NCI-H2196 treated with DMSO at 0.1 percent for 48 hours (cell line): ENCODE data around the gene VARS1.
"Not testable (repeated sequence)": the region's sequence is repeated elsewhere in the genome, so short reads cannot be mapped to it uniquely, and the experiment has no call there.

ENCODE experiments used
- DNase-seq: peaks from one replicate; lab custom pipeline; 2025; ENCODE audit not compliant: unreplicated experiment; lab: John Stamatoyannopoulos, UW

Gene VARS1

DNA sequence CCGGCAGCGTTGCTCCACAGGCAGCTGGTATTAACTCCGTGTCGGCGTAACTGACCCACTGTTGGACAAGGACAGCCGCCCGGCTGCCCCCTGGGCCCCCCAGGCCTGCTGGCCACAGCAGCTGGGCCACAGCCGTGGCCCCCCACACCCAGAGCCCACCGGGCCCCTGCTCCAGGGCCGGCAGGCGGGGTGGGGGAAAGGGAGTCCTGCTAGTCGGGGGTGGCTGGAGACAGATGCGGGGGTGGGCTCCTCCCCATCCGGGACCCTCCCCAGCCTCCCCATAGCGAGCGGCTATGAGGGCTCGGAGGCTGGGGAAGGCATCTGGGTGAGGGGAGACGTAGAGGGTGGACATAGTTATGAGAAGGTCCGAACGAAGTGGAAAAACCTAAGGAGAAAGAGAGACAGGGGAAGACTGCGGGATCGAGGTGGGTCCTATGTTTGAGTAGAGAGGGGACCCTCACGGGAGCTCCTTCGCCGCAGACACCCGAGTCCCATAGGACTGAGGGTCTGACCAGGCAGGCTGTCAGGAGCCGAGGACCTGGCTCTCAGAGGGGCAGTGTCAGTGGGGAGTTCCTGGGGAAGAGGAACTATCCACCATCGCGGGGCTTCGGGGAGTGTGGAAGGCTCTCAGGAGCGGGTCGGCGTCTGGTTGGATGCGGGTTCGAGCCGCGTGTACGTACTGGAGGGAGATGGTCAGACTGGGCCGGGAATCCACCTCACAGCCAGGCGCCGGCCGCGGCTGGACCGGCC lies 511 bp downstream of the VARS1 start:
- no peak for DNase-seq

DNA sequence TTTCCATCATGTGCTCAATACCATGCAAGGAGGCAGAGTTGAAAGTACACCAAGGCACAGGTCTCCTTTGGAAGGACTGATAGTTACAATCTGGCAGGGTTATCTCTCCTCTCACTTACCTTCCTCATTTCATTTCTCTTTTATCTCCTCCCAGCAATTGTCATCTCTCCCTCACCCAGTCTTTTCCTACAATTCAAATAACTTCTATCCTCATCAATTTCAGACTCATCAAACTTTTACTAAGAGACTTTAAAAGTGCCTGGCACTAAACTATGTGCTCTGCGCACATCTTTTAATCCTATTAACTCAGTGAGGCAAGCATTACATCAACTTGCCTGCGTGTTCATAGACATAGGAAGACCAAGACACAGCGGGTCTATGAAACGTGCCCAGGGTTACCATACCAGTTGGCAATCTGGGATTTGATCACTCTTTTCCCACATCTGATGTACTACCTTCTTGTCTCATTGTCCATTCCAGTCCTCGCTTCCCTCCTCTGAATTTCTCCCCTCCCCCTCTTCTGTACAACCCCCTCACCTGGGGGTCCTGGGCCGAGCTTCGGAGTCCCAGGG lies 1.2 kb downstream of the VARS1 start:
- no peak for DNase-seq

DNA sequence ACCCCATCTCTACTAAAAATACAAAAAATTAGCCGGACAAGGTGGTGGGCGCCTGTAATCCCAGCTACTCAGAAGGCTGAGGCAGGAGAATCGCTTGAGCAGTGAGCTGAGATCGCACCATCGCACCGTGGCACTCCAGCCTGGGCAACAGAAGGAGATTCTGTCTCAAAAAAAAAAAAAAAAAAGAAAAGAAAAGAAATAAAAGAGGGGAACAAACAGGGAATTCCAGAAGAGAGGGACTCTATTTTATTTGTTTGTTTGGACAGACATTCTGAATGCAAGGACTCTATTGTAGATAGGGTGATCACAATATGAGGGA lies 1.7 kb downstream of the VARS1 start:
- not testable (repeated sequence) for DNase-seq

DNA sequence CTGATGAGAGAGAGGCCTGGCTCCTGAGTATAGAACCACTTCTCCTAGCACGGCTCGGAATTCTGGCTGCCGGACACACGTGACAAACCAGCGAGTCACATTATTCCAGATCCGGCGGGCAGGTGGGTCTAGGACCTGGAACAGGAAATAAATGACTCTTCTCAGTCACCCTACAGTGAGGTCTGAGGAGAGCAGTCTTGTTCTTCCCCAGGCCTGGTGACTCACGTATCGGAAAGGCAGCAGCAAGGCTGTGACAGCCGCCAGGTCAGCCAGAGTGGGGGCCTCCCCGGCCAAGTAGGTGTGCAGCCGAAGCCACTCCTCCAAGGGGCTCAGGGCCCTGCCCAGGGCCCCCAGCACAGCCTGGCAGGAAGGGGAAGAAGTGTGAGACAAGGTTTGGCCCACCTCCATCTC lies 2.8 kb downstream of the VARS1 start:
- DNase-seq = no peak

DNA sequence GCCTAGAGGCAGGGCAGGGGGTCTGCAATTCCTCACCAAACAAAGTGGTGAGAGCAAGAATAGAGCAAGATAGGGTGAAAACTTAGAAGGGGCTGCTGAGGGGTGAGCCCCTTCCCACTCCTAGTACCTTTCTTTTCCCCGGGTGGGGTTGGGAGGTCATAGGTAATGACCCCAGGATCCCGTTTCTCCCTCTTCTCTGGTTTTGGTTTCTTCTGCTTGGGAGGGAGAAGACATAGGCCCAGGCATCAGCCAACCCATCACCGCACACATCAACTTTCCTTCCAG lies 3.5 kb downstream of the VARS1 start:
- no peak for DNase-seq

DNA sequence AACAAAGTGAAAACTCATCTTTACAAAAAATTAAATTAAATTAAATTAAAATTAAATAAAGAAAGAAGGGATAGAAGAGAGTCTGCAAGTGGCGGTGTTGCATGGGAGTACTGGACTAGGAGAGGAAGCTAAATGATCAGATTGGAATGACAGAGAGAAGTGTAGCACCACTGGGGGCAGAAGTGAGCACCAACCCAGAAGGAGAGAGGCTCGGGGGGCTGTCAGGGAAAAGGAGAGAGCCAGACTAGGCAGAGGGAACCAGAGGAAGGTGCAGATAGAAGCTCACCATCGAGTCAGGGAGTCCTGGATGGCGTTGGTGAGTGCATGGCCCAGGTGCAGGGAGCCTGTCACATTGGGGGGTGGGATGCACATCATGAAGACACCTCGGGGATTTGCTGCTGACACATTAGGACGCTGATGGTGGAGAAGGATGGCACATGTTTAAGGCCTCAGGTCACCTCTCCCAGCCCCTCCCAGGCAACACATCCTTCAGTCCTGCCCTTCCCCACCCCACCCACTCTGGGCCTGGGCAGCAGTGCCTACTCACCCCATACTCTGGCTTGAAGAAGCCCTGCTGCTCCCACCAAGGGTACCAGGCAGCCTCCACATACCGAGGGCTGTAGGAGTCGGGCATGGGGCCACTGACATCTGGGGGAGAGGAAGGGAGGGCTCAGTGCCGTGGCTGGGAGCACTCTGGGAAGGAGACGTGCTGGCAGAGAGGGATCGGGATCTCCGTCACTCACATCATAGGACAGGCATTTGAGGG lies 4.0 kb downstream of the VARS1 start:
- DNase-seq = no peak

DNA sequence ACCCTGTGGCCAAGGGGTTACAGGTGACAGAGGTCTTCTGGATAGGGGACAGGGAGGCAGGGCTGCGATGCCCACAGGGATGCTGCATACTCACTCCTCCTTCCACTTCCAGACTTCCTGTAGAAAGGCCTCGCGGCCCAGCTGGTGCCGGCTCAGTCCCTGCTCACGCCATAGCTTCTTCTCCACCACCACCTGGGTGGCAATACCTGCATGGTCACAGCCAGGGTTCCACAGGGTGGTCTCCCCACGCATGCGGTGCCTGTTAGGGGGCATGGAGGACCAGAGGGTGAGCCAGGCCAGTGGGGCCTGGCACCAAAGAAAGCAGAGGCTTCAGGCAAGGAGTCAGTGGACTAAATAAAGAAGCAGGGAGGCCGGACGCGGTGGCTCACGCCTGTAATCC lies 10.1 kb downstream of the VARS1 start:
- no peak for DNase-seq

DNA sequence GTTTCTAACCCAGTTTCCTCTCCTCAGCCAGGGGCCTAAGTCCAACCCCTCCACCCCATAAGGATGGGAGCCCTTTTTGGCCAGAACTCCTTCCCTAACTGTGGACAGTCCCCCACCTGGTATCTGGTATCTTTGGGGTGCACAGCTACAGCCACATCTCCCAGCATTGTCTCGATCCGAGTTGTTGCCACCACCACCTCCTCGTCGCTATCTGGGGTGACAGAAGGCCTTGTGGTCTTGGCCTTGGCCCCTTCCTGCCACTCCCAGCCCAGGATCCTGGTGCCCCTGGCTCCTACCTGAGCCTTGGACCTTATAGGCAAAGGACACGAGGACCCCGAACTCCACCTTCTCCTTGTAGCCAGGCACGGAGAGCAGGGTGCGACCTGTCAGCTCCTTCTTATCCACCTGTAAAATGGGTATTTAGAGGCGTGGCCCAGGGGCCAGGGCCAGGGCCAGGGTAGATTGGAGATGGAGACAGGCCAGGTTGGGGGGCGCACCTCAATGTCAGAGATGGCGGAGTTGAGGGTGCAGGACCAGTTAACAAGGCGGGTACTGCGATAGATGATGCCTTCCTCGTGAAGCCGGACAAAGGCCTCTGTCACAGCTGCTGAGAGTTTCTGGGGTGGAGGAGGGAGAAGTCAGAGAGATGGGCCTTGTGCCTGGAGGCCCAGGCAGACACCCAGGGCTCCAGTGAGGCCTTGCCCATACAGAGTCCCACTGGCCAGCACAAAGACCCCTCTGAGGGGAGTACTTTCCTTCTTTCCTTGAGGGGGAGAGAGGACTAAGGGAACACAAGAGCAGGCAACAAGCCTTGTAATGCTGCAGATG lies 11.2 kb downstream of the VARS1 start:
- DNase-seq = no peak

DNA sequence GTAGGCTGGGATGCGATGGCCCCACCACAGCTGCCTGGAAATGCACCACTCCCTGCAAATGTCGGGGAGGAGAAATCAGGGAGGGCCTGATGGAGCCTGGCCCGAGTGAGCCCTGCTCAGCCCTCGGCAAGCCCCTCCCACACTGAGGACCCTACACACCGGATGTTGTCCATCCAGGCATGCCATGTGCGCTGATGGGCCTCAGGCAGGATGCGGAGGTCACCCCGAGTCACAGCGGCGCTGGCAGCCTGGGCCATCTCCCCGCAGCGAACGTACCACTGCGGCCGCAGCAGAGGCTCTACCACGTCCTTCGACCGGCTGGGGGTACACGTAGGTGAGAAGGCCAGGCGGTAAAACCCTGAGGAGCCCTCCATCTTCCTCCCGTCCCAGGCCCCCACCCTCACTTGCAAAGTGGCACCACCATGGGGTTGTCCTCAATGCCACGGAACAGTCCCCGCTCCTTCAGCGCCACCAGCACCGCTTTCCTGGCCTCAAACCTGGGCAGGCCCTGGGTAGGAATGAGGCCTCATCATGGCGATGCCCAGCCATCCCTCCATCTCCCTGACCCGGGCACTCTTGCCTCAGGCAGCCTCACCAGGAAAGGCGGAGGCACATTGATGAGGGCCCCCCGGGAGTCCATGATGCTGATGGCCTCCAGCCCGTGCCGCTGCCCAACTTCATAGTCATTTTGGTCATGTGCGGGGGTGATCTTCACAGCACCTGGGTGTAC lies 13.3 kb downstream of the VARS1 start:
- DNase-seq = no peak

DNA sequence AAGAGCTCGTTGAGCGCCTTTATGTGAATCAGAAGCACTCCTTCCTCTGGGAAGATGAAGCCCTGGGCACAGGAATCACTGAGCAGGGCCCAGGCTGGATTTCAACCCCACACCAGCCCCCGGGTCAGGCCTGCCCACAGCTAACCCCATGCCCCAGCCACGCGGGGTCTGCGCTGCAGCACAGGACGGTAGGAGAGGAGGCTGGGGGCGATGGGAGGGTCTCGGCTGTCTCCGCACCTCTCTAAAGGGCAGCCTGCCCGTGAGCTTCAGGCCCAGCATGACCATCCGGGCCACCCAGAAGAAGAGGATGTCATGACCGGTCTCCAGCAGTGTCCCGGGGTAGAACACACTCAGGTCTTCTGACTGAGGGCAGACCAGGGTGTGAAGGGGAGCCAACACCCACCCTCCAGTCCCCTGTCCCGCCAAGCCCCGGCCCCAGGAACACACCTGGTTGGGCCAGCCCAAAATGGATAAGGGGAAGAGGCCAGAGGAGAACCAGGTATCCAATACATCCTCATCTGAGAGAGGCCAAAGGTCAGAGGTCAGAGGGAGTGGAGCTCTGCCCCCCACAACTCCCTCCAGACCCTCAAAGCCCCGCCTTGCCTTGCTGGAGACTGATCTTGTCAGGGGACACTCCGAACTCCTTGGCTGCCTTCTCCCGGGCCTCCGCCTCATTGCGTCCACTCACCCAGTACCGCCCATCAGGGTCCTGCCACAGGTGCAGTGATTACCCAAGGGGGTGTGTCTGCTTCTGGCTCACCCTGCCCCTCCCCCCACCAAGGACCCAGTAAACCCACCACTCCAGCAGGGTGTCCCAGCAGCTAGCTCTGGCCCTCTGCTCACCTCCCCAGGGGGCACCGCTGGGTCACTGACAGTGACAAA lies 14.1 kb downstream of the VARS1 start:
- DNase-seq = no peak

DNA sequence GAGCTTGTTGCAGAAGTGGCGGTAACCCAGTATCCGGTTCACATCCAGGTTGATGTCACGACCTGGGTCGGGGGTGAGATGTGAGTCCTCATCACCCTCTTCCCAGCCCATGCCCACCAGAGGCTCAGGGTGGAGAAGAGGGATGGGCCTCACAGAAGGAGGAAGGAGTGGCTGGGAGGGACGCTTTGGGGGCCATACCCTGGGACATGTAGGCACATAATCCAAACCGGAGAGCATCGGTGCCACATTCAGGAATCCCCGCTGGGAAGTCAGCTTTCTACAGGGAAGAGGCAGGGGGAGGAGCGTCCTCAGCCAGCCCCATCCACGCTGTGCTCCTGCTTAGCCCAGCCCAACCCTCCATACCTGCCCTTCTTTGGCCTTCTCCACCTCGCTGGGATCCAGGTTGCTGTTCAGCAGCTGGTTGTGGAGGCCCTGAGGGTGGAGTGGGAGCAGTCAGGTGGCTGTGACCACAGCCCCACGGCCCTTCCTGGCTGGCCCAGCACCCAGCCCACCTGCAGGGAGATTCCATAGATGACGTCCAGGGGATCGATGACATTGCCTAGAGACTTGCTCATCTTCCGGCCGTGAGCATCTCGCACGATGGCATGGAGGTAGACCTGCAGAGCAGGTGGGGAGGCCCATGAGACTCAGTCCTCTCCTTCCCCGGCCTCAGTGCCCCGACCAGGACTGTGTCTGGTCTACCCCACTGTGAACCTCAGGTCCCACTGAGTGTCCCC lies 14.9 kb downstream of the VARS1 start:
- DNase-seq = no peak

DNA sequence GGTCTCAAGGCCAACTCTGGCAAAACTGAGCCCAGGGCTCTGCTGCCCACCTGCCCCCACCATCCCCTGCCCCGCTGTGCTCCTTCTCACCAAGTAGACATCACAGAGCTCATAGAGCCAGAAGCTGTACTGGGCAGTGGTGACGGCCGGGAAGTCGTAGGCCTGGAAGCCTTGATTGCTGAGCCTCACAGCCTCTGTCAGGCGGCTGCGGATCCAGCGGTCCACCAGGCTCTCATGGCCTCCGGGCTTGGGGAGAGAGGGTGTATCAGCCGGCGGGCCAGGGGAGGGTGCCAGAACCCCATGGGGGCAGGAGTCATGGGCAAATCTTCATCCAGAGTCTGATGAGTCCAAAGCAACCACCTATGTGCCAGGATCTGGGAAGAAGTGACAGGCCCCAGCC lies 15.6 kb downstream of the VARS1 start:
- no peak for DNase-seq

DNA sequence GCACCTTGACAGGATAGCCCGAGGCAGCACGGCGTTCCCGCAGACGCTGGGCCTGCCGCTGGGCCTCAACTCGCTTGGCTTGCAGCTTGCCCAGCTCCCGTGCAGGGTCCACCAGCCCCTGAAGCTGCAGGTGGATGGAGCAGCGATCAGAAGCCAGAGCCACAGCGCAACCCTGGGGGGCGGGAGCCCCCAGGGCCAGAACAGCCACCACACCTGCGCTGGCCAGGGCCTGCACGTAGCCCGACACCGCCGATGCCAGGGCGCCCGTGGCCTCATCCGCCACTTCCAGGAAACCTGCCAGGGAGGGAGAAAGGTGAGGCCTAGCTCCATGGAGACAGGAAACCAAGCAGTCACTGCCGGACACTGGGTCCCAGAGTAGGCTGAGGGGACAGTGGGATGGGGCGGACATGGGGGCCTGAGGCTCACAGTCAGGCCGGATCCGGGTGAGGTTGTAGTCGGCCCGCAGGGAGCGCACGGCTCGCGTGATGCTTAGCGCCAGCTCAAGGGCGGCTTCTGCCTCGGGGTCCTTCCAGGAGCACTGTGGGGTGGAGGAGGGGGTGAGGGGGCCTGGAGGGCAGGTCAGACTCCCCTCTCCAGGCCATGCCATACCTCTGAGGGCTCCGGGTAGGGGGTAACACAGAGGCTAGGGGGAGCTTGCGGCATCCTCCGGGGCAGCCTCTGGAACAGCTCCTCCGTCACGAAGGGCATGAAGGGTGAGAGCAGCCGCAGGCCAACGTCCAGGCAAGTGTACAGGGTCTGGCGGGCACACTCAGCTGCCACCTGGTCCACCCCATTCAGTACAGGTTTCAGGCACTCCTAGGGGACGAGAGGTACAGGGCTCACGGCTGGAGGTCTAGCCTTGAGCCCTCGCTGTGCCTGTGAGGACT lies 16.3 kb downstream of the VARS1 start:
- no peak for DNase-seq

DNA sequence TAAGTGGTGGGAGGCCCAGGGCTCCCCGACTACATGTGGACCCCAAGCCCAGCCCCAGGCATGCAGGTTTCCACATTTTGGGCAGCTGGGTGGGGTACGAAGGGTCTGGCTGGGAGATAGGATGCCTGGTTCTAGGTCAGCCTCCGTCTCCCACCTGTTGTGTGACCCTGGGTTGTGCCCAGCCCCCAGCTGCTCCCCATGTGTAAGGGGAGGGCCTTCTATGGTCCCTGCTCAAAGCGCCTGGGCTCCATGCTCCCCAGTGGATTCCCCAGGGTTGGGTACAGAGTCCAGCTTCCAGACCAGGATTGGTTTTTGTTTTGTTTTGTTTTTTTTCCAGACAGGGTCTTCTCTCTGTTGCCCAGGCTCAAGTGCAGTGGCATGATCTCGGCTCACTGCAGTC lies 17.4 kb downstream of the VARS1 start:
- no peak for DNase-seq

DNA sequence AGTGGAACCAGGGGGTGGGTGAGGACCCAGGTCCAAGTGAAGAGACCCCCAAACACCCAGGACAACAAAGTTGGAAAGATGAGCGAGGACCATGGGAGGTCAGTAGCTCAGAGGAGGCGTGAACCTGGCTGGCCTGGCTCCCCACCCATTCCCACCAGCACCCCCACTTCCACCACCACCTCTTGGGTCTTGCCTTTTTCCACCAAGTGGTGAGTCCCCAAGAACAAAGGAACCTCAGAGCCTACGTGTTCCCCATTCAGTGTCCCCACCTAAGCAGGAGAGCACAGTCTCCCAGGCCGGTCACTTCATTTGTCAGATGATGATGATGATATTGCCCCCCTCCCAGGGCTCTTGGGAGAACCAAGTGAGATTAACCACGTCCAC lies 17.9 kb downstream of the VARS1 start:
- no peak for DNase-seq

DNA sequence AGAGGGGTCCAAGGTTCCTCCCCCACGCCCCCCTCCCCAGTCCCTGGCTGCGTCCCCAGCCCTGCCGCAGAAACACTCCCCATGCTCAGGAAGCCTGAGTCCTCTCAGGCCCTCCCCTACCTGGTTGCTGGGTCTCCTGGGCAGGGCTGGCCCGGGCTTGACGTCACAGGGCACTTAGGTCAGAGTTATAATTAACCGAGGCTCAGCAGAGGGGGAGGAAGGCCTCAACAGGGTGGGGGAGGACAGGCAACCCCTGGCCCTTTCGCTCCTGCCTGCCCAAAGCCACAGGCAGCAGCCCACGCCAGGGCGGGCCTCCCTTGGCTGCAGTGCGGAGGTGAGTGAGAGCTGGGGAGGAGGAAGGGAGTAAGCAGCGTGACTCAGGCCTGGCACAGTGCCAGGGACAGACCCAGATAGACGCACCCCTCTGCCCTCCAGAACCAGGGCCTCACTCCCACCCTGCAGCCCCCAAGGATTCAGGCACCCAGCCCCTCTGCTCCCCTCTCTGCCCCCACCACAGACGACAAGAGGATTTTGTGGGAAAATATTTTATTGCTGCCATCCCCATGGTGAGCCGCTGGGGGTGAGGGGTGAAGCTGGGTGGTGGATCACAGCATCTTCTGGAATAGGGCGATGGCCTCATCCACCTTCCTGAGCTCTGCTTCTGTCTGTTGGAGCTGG lies 18.4 kb downstream of the VARS1 start, which contains the start of gene VWA7:
Gene VWA7 (minus strand): TSS at position 340 of the 678 bp plus-strand sequence. CDS start 549 bp downstream, outside the sequence.
- DNase-seq = peak; percentile 70

DNA sequence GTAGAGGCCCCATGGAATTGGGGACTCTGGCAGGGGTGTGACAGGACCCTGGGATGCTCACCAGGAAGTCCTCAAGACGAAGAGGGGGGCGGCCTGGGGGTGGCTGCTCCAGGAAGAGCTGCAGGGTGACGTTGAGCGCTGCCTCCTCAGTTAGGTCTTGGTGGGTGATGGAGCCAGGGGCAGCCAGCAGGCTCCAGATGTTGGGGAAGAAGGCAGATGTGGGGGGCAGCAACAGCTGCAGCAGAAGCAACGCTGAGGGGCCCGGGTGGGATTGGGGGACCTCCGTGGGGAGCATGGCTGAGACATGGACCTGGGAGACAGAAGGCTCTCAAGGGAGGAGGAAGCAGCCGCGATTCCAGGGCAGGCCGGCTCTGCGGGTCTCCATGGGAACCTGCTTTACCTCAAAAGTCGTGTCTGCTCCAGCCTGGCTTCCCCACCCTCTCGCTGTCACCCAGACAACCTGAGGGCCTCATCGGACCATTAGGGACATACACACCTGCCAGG lies 19.0 kb downstream of the VARS1 start:
- DNase-seq = no peak
